ENCODE results near the gene PIP4K2B. TPM values are rescaled to one million over a fixed set of nuclear protein-coding genes. Genes with fewer than 3 reads are reported as not detected.

Gene PIP4K2B
- total and polyA plus RNA-seq, 2 of the 8 experiments (the other 6 are each of a cell fraction or from before 2014, with no cell fraction given), result 21.5 to 57.8 TPM

- TF ChIP-seq BRCA1 (IDR thresholded peaks at IDR 0.05; ENCODE audit: low read depth, low read length), result no peak
- no peak for TF ChIP-seq TCF12 (IDR thresholded peaks at IDR 0.05; ENCODE audit: low read depth, low read length)
- TF ChIP-seq POLR2A (IDR thresholded peaks at IDR 0.05; ENCODE audit: control extremely low read depth in 1 of 2, low read depth in 2 of 2, low read length in 2 of 2), result no peak
- no peak for TF ChIP-seq SRF (IDR thresholded peaks at IDR 0.05; ENCODE audit: low read depth, low read length)
- no peak for TF ChIP-seq POLR2AphosphoS5 (IDR thresholded peaks at IDR 0.05; ENCODE audit: low read depth, low read length)
- no peak for TF ChIP-seq ZNF274 (IDR thresholded peaks at IDR 0.05; ENCODE audit: borderline replicate concordance, extremely low read depth, low read length)
- no peak for TF ChIP-seq TAF7 (optimal IDR thresholded peaks at IDR 0.05; ENCODE audit: borderline replicate concordance, low read depth, low read length)
Measured at GRCh38 chr17:38844261-38844757, 45.0 kb upstream of the PIP4K2B start (continued).

Data from H1 (cell line).